Ovary (tissue), 3 donors: ENCODE results near the gene IQGAP2.

ENCODE experiments used
- CTCF ChIP-seq, 3 donors: fragments of 450-650 bp in 2 of 3; fragments of 200-600 bp in 1 of 3; IDR thresholded peaks; one replicate each; pipeline versions ENCODE4 v1.5.1 to v1.8.0; 2016 to 2022; ENCODE audit warnings: antibody characterized with exemption in 3 of 3, mild to moderate bottlenecking in 1 of 3
- EP300 ChIP-seq: sonication (generic); formaldehyde crosslinking; IDR thresholded peaks from one replicate; pipeline ENCODE4 v1.6.1; 2017; ENCODE audit warnings: antibody characterized with exemption
- POLR2A ChIP-seq: fragments of 450-650 bp; IDR thresholded peaks from one replicate; pipeline ENCODE4 v1.6.1; 2017; ENCODE audit warnings: antibody characterized with exemption, mild to moderate bottlenecking, moderate library complexity
- donor health status: DM: no; HTN: no; CAD: no.

GRCh38 chr5:76427206-76428140 lies 24.4 kb downstream of the IQGAP2 start:
- TF ChIP-seq CTCF (IDR thresholded peaks at IDR 0.05) = no peak
- TF ChIP-seq POLR2A = no peak
- no peak for TF ChIP-seq EP300
